Body of pancreas (tissue), 4 donors: ENCODE data around the gene PDK2.

Source experiments
- POLR2A ChIP-seq, 3 donors: fragments of 450-650 bp; IDR thresholded peaks; one replicate each; pipeline ENCODE4 v1.6.1; 2016; ENCODE audit warnings: antibody characterized with exemption in 3 of 3, mild to moderate bottlenecking in 2 of 3
- TF ChIP-seq, protein P1 (sequence below), 7 experiments: fragments of 450-650 bp in 4 of 7; fragments of 200-600 bp in 3 of 7; sonication (generic) in 3 of 7; IDR thresholded peaks; one replicate each; pipeline ENCODE4 v1.5.1; 2016 to 2019; ENCODE audit warnings: antibody characterized with exemption in 7 of 7

- TF ChIP-seq, protein P1, sequence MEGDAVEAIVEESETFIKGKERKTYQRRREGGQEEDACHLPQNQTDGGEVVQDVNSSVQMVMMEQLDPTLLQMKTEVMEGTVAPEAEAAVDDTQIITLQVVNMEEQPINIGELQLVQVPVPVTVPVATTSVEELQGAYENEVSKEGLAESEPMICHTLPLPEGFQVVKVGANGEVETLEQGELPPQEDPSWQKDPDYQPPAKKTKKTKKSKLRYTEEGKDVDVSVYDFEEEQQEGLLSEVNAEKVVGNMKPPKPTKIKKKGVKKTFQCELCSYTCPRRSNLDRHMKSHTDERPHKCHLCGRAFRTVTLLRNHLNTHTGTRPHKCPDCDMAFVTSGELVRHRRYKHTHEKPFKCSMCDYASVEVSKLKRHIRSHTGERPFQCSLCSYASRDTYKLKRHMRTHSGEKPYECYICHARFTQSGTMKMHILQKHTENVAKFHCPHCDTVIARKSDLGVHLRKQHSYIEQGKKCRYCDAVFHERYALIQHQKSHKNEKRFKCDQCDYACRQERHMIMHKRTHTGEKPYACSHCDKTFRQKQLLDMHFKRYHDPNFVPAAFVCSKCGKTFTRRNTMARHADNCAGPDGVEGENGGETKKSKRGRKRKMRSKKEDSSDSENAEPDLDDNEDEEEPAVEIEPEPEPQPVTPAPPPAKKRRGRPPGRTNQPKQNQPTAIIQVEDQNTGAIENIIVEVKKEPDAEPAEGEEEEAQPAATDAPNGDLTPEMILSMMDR (IDR thresholded peaks at IDR 0.05), result no peak
- no peak for TF ChIP-seq POLR2A (IDR thresholded peaks at IDR 0.05)
These were observed 42.8 kb upstream of the PDK2 start for GRCh38 chr17:50052241-50052796.
